AG09309 (cell line): ENCODE results near the gene GRM5.
"Not testable (repeated sequence)": the region's sequence is repeated elsewhere in the genome, so short reads cannot be mapped to it uniquely, and the experiment has no call there.

ENCODE experiments used
- DNase-seq: peaks from one replicate; pipeline ENCODE4 v3.0.0-alpha.2; 2010; ENCODE audit warnings: low read depth
- H3K4me3 ChIP-seq: 2 replicates; pipeline ENCODE4 v1.5.1; 2011; ENCODE audit warnings: mild to moderate bottlenecking, low read depth, low read length, moderate library complexity; ENCODE audit not compliant: control insufficient read depth
- CTCF ChIP-seq: IDR thresholded peaks from 2 replicates; pipeline ENCODE4 v1.5.1; 2011; ENCODE audit warnings: mild to moderate bottlenecking, low read depth, low read length, inconsistent platforms; ENCODE audit not compliant: insufficient read depth, control insufficient read depth; ENCODE audit errors: missing control alignments

The GRM5 gene

DNA sequence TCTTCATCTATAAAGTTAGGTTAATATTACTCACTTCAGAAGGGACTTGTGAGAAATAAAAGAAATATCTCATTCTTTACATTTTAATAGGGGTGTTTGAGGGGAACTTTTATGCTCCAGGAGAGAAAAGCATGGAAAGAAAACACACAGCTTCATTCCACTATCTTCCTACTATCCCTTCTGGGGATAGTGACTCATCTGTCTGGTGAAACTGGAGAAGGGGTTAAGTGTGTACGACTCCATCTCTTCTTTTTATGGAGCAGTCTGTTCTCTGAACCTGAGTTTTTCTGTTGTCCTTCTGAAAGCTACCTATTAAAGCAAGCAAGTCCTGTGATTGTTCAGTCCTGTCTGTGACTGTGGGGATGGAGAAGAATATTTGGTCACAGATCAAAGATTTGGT is 227.6 kb downstream of the GRM5 start:
- H3K4me3 ChIP-seq, DNase-seq: not testable (repeated sequence)

- not testable (repeated sequence) for H3K4me3 ChIP-seq, DNase-seq
Observed at GRCh38 chr11:88835709-88836108, 230.1 kb downstream of the GRM5 start.

GRCh38 chr11:88831303-88831890 is 234.4 kb downstream of the GRM5 start:
- H3K4me3 ChIP-seq = no peak overlapping the region
- DNase-seq = no peak
- no peak for TF ChIP-seq CTCF

DNA sequence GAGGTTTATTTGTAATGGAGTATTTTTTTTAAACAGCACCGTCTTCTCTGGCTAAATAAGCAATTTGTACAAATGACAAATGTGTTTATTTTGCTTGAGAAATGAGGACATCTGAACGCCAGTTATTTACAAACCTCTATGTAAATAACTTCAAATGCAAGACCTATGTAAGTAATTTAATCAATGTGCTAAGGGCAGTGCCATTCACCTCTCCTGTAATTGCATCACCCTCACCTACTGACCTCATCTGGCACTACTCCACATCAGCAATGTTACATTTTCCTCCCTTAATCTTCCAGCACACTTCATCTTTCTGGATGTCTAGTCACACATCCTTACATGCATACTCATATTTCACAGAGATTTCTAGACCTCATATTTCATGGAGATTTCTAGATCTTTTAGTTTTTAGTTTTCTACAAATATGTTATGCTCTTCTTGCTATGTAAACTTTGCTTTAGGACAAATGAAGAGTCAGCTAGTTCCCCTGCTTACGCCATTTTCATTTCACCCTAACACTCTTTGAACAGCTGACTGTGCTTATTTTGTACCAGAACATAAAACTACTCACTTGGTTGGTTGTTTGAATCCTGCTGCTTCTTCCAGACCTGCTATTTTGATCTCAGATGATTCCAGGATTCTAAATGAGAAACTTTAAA is 238.6 kb downstream of the GRM5 start:
- DNase-seq = no peak
- no peak for TF ChIP-seq CTCF
- H3K4me3 ChIP-seq = no peak overlapping the region

GRCh38 chr11:88819616-88820015 is 246.2 kb downstream of the GRM5 start:
- DNase-seq = no peak
- TF ChIP-seq CTCF = no peak
- no peak overlapping the region for H3K4me3 ChIP-seq

DNA sequence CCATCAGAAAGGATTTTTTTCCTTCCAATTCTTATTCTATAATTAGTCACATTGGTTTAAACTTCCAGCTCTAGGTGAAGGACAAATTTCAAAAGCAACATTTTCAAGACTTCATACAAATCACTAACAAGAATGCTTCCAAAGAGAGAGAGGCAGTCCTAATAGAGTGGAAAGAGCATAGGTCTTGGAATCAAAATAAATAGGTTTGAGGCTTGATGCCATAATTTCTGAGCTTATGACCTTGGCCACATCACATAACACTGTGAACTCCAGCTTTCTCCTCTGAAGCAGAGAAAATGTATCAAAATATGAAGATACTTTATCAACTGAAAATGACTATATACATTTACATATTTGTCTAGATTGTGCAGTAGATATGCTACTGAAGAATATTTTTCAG is 246.8 kb downstream of the GRM5 start:
- TF ChIP-seq CTCF = no peak
- DNase-seq = no peak
- no peak overlapping the region for H3K4me3 ChIP-seq

DNA sequence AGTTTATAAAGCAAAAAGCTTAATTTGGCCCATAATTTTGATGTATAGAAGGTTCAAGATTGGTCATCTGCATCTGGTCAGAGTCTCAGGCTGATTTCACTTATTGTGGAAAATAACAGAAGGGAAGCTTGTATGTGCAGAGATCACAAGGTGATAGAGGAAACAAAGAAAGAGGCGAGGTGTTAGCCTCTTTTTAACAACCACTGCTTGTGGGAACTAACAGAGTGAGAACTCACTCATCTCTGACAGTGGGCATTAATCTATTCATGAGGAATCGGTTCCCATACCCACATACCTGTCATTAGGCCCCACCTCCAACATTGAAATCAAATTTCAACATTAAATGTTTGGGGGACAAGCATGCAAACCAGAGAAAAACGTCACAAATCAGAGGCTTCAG is 250.3 kb downstream of the GRM5 start:
- no peak for DNase-seq
- TF ChIP-seq CTCF = no peak
- no peak overlapping the region for H3K4me3 ChIP-seq

DNA sequence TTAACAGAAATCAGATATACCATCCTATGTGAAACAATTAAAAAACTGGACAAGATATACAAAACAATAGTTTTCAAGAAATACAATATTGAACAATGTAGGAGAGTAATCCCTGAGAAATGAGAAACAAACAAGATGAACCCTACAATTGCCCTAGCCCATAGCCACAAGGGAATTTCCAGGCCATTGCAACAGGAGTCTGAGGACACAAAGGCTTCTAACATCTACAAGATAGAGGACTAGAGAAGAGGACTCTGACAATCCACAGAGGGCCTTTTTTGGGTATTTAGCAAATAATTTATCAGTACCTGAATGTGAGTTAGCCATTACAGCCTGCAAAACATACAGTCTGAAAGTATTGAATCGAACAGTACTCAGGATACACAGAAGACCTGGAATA is 251.7 kb downstream of the GRM5 start:
- no peak for DNase-seq
- H3K4me3 ChIP-seq = no peak overlapping the region
- TF ChIP-seq CTCF = no peak
